ENCODE data around the gene SPRY1. TPM values are rescaled to one million over a fixed set of nuclear protein-coding genes. Genes with fewer than 3 reads are reported as not detected.

Gene SPRY1, protein sequence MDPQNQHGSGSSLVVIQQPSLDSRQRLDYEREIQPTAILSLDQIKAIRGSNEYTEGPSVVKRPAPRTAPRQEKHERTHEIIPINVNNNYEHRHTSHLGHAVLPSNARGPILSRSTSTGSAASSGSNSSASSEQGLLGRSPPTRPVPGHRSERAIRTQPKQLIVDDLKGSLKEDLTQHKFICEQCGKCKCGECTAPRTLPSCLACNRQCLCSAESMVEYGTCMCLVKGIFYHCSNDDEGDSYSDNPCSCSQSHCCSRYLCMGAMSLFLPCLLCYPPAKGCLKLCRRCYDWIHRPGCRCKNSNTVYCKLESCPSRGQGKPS
- total RNA-seq, result 0.22 and 0.39 TPM in 2 replicates

DNA sequence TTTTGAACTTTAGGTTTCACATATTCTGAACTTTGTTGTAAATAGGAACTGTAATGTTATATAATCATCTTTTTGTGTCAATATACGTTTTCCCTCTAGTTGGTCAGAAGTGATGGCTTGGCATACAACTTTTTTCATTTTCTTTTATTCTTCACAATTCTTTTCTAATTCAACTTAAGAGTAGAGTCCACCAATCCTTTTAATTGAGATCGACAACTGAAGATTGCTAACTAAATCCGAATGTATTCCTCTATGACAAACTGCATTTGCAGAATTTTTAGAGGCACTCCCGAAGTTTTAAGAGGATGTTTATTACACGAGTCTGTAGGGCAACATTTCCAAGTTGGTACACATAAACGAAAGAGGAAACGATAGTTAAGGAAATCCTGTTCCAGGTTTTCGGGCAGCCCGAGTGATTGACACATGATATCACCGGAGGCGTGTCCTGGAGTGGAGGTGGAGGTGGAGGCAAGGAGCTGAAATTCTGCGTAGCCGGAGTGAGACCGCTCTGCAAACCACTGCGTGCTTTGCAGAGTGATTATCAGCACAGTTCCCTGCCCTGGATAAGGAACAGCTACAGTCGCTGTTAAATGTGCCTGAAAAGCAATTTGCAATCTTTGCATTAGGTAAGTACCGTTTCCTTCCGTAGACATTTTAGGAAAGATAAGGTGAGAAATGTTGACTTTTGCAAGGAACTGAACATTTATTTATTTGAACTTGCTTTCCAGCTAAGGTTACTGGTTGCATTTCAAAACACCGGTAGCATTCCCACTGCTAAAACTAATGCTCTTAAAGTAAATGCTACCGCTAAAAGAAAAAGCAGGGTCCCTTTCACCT lies at the start of gene SPRY1:
TSS of gene SPRY1 (plus strand) at position 489 of the 837 bp plus-strand sequence. CDS start 4,797 bp downstream, outside the sequence.

